GM15510 (cell line): ENCODE results near the gene POLR3E.

ENCODE experiments used
- POLR2A ChIP-seq: IDR thresholded peaks from 3 replicates; pipeline ENCODE4 v1.6.1; 2011; ENCODE audit warnings: borderline replicate concordance; ENCODE audit not compliant: insufficient read length; ENCODE audit errors: extremely low read depth

The POLR3E gene

DNA sequence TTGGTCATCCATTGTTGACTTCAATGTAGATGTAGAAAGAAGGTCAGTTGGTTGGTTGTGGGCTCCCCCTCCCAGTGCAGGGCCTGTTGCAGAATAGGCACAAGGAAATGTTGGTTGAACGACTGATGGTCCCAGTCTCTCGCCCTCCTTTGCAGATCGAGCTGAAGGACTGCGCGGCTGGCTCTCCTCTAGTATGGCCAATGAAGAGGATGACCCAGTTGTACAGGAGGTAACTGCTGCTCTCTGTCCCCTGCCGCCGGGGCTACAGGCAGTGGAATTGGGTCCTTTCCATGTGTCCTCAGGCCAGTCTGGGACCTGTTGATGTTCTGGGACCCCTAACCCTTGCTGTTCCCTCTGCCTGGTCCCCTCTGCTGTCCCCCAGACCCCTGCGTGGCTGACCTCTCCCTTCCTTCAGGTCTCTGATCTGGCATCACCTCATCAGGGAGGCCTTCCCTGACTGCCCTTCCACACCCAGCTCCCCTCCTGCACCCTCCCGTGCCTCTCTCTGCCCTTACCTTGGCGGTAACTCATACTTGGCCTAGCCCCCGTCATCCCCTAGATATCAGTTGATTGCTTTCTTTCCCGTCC, 5.7 kb downstream of the POLR3E start:
- TF ChIP-seq POLR2A = no peak

GRCh38 chr16:22304411-22304810, 7.2 kb downstream of the POLR3E start:
- TF ChIP-seq POLR2A = no peak

GRCh38 chr16:22306788-22307187, 9.6 kb downstream of the POLR3E start:
- TF ChIP-seq POLR2A = no peak

- TF ChIP-seq POLR2A = no peak
These were observed 10.6 kb downstream of the POLR3E start for GRCh38 chr16:22307838-22308237.

DNA sequence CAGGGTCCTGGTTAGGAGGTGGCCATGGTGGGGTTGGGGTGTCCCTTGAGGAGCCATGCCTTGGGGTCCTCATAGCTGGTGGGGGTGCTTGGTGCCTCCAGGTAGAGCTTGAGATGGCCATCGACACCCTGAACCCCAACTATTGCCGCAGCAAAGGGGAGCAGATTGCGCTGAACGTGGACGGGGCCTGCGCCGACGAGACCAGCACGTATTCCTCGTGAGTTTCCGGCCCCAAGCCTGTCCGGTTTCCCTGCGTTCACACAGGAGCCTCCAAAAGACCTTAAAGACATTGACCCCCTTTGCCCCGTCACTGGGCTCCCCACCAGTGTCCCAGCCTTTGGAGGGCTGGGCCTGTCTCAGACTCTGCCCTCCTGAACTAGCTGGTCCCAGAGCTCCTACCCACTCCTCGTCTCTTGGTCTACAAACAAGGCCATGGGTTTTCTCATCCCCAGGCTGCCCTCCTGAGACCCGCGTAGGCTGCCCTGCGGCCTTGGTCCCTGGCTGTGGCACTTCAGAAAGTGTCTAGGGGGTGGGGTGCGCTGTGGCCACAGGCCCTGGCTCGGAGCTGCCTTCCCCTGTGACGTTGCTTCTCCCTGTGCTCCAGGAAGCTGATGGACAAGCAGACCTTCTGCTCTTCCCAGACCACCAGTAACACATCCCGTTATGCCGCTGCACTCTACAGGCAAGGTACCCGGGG, 11.8 kb downstream of the POLR3E start:
- no peak for TF ChIP-seq POLR2A

- no peak for TF ChIP-seq POLR2A
These were observed 14.3 kb downstream of the POLR3E start for GRCh38 chr16:22311520-22311919.

DNA sequence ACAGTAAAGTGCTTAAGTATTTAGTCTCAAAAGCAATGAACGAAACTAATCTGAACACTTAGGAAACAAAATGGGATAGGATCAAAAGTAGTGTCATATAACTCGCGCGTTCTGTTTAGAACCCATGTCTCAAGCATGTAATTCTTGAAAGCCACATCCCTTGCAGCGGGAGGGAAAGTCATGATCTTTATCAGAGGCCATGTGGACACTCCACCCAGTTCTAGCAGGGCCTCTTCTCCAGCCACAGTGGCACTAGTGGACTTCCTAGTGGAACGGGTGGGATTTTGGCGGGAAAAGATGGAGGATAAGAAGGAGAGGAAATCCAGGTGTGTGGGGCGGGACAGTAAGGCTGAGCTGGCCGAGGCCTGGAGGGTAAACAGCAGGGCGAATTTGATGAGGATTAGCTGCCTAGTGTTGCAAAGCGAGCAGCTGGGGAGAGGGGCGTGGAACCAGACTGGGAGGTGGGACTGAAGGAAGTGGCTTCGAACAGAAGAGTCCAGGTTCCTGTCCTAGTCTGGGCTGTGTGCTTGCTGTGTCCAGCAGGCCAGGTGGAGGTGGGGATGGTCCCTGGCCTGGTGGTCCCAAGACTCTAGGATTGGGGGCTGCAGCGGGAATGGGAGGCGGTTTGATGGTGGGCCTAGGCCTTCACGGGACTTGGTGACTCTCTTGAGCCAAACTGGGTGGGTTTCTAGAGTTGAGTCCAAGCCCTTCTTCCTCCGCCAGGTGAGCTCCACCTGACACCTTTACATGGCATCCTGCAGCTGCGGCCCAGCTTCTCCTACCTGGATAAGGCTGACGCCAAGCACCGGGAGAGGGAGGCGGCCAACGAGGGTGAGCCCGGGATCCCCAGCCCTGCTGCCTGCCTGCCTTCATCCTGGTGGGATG, 15.9 kb downstream of the POLR3E start:
- no peak for TF ChIP-seq POLR2A

DNA sequence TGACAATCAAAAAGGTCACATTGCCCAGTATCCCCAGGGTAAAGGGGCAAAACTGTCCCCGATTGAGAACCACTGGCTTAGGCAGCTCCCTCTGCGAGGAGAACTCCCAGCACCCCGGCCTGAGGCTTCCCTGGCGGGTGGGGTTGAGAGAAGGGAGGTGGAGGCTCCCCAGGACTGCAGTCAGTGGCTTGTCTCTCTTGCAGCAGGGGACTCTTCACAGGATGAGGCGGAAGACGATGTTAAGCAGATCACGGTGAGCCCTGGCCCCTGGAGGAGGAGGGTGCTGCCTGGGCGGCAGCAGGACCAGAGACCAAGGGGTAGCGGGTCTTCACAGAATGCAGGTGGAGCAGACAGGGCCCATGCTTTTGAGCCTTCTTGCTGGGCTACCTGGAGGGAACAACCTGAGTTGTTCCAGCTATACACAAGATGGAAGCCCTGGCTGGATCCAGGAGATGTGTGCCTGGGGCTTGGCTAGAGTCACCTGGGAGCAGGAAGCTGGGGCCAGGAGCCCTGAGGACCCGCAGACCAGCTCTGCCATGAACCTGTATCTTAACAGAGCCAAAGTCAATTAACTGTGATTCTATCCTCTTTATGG, 16.8 kb downstream of the POLR3E start:
- TF ChIP-seq POLR2A = no peak

DNA sequence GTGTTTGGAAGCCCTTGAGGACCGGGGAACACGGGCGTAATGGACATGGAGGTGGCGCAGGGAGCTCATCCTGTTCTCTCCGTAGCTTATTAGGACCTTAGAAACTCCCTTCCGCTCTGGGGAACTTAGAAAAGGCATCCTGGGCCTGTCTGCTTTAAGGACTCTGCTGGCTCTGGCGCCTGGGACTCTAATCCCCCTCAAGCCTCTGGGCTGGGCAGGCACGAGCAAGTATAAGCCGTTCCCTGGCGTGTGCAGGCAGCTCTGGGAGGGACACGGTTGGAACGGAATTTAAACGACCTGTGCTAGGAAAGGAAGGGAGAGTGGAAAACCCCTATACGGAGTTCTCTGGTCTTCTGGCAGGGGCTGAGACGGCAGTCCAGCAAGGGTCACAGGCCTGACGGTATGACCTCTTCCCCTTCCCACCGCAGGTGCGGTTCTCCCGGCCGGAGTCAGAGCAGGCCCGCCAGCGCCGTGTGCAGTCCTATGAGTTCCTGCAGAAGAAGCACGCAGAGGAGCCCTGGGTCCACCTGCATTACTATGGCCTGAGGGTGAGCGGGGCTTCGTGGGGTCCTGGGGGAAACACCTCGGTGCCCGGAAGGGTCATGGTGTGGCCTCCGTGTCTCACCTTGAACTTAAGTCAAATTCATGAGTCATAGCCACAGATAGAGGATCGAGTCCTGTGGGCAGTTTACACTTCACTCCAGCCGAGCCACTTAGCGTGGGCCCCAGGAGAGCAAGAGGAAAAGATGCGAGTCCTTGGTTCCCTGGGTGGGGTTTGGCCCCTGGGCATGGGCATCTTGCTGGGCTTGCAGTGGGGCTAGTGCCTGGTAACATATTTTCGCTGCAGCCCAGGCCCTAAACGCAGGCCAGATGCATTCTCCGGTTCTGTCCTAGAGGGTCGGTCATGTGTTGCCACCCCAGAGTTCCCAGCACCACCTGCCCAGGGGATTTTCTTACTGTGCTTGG, 17.7 kb downstream of the POLR3E start:
- no peak for TF ChIP-seq POLR2A

GRCh38 chr16:22315979-22316378, 18.8 kb downstream of the POLR3E start:
- TF ChIP-seq POLR2A = no peak

DNA sequence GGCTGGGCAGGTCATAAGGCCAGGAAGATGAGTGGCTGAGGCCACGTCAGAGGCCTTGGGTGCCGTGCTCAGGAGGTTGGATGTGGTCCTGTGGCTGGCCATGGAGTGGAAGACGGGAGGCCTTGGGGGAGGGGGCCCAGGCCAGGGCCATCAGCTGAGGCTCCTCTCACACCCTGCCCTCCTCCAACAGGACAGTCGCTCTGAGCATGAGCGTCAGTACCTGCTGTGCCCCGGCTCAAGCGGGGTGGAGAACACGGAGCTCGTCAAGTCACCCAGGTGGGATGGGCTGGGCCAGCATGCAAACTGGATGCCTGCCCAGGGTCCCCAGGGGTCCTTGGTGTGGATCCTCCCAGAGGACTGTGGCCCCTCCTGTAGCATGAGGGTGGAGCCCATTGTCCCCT, 19.2 kb downstream of the POLR3E start:
- no peak for TF ChIP-seq POLR2A

GRCh38 chr16:22317001-22317530, 19.9 kb downstream of the POLR3E start:
- no peak for TF ChIP-seq POLR2A

- TF ChIP-seq POLR2A = no peak
These were observed 20.4 kb downstream of the POLR3E start for GRCh38 chr16:22317625-22318024.

DNA sequence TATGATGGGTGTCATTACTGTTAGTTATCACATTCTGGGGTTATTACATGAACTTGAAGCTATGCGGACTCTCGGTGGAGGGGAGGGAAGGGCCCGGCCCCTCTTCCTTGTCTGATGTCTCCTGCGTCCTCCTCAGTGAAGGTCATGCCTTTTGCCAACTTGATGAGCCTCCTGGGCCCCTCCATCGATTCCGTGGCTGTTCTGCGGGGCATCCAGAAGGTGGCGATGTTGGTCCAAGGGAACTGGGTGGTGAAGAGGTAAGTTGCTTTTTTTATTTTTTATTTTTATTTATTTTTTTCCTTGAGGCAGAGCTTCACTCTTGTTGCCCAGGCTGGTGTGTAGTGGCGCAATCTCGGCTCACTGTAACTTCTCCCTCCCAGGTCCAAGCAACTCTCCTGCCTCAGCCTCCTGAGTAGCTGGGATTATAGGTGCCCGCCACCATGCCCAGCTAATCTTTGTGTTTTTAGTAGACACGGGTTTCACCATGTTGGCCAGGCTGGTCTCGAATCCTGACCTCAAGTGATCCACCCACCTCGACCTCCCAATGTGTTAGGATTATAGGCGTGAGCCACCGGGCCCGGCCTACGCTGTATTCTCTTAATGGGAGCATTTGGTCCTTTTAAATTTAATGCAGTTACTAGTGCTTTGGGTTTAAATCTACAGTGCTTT, 21.6 kb downstream of the POLR3E start:
- no peak for TF ChIP-seq POLR2A
